ENCODE measurements around the gene PLAC1. TPM values are rescaled to one million over a fixed set of nuclear protein-coding genes. Genes with fewer than 3 reads are reported as not detected.

Gene PLAC1, protein sequence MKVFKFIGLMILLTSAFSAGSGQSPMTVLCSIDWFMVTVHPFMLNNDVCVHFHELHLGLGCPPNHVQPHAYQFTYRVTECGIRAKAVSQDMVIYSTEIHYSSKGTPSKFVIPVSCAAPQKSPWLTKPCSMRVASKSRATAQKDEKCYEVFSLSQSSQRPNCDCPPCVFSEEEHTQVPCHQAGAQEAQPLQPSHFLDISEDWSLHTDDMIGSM
- not detected for total RNA-seq

DNA sequence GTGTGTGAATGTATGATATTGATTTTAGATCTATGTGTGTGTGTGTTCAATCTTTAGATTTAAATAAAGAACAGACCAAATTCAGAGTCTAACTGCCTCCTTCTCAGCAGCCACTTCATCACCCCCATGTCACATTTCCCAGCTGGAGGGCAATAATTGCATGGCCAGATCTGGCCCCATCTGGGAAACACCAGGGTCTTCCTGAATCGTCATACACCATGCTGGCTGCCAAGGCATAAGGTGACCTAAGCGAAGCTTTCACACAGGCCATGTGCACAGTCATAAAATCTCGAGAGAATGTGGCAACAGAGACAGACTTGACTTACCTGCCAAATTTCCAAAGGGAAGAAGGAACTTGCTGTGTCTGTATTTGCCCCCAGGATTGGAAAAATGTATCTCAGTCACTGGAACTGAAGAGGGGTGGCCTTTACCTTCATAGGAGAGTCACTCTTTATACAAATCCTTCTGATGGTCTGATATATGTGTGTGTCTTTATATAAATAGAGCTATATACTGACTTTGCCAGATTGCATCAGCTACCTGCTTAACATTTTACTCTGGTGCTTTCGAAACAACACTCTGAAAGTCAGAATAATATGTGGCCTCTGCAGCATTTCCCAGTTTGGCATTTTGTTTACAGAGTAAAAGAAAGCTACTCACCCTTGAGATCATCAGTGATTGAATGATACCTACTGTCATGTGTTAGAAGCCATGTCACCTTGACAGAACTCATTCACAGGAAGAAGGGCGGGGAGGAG lies at the start of gene PLAC1:
Gene PLAC1 (minus strand): TSS at position 470 of the 758 bp plus-strand sequence. CDS start 91,789 bp downstream, outside the sequence.
- DNase-seq: no peak

DNA sequence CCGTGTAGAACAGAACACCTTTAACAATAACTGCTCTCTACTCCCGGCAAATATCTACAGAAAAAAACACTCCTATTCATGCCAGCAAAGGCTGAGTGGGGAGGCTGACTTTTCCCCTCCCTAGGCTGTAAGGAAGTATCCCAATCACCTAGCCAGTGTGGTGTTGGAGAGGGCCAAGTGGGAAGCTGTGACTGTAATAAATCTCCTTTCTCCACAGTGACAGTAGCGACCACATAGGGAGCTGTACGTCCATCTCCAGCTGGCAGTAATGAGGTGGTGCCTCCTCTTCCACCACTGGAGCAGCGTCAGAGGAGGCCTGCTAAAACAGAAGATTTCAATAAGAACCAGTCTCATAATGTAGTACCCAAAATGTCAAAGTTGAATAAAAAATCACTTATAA lies 47.9 kb upstream of the PLAC1 start:
- DNase-seq: no peak

GRCh38 chrX:134695999-134696398 lies 37.7 kb upstream of the PLAC1 start:
- DNase-seq: no peak

GRCh38 chrX:134694333-134695322 lies 36.4 kb upstream of the PLAC1 start:
- DNase-seq: no peak

GRCh38 chrX:134693644-134694043 lies 35.4 kb upstream of the PLAC1 start:
- DNase-seq: no peak

DNA sequence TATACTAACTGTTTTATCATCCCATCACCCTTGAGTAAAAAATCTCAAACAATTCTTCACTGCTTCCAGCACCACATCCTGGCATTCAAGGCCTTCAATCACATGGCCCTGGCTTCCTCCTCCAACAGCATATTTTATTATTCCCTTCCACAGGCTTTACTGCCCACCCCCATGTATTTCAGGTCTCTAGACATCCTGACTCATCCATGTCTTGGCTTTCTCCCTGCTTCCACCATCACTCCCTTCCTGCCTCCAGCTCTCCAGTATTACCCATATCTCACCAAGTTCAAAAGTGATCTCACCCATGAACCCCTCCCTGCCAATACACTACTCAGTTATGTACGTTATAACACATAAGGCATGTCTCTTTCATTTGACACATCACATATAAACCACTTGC lies 34.7 kb upstream of the PLAC1 start:
- DNase-seq: no peak

DNA sequence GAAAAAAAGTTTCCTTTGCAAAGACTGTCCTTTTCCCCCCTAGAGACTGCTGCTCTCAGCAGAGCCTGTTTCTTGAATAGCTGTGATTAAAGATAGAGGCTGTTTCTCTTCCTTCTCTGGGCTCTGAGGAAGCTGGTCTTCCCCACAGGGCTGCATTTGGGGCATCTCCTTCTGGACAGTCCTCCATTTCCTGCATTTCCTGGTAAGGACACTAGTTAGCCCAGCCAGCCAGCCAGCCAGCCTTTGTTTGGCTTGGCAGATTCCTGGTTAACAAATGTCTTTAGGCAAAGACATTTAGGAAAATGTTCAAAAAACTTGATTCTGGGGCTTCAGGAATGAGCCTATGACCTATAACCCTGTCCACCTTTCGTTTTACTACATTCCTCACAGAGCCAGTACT lies 34.0 kb upstream of the PLAC1 start:
- no peak for DNase-seq

DNA sequence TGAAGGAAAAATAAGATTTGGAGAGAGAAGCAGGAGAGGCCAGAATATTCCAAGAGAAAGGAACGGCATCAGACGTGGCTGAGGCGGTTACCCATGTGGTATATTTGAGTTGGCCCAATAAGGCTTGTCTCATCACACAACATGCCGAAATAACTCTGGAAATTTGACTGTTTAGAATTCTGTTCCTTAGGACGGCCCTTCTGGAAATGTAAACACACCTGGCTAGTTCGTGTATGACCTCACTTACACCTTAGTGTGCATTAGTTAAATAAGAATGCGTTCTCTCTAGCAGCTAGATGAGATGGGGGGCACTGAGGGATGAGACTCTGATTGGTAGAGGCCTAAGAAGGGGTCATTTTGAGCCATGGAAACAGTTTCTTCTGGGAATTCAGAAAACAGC lies 33.2 kb upstream of the PLAC1 start:
- DNase-seq: no peak

DNA sequence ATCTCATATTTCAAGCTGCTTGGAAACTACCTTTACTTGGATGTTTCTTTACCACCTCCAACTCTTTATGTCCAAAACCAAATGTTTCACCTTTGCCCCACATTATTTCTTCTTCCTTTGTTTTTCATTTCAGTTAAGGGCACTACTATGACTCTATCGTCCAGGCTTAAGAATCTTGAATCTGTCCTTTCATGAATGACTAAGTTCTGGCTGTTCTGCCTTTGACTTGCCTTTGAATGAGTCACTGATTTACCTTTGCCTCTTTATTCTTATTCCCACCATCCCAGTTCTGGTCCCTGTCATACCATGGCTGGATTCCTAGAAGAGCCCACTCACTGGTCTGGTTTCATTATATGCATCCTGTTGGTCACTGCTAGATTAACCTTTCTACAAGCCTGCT lies 30.6 kb upstream of the PLAC1 start:
- DNase-seq: no peak

DNA sequence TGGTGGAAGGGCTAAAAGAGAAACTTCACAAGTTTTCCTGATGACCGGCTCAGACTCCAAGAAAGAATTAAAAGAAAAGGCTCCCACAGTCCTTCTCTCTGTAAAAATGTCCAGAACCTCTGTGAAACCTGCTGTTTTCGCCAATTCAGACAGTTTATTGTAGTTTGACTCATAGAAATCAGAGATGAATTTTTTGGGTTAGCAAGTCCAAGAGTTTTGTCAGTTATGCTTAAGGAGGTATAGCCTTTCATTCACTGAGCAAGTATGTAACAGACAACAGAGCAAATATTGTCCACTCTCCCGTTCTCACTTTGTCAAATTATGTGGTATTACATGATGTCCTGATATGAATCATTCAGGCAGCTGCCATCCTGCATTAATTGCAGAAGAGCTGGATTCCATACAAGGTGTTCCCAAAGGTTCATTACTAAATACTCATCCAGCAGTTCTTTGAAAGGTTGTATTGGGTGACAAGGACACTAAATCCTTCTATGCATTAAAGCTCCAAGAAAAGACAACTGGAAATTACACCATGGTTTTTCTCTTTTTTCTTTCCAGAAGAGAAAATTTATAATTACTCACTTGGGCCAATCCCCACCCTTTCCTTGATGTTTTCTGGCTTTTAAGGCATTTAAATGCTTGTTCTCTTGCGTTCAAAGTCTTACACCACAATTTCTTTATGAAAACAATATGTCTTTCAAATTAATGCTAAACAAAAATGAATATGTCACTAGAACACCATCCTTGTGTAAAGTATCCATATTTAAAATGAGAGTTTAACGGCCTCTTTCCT lies 30.0 kb upstream of the PLAC1 start:
- no peak for DNase-seq

- DNase-seq: no peak
These were observed 27.4 kb upstream of the PLAC1 start for GRCh38 chrX:134685668-134686067.

DNA sequence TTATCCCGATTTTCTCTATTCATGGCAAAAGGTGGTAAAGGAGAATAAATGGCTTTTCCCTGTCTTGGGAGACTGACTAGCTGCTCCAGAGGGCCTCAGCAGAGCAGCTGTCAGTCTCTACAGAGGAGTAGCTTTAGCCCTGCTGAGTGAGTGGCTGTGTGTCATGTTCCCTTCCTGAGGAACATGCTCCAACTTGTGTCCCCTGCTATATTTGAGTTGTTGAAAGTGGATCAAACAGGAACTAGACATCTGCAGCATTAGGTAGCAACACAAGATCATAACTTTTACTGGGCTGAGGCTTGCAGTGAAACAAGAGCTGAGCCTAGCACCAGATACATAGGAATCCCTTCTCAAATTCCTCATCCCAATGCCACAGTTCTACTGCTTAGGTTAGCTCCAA lies 26.7 kb upstream of the PLAC1 start:
- no peak for DNase-seq

- no peak for DNase-seq
These were observed 25.2 kb upstream of the PLAC1 start for GRCh38 chrX:134683351-134684005.

GRCh38 chrX:134682081-134682480 lies 23.8 kb upstream of the PLAC1 start:
- DNase-seq: no peak

- DNase-seq: no peak
These were observed 21.4 kb upstream of the PLAC1 start for GRCh38 chrX:134679644-134680043.

DNA sequence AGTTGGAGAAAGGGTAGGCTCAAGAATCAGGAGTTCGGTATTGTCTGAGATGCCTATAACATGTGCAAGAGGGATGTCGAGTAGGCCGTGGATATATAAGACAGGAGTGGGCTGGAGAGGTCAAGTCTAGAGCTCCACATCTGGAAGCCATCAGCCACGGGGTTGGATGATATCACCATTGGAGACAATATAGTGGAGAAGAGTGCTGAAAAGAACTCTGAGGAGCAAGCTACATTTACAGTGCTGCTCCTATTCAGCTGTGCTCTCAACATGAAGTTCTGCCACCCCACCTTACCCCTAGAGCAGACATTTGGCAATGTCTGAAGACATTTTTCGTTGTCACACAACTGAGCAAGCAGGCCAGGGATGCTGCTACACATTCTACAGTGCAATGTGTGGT lies 20.9 kb upstream of the PLAC1 start:
- no peak for DNase-seq

DNA sequence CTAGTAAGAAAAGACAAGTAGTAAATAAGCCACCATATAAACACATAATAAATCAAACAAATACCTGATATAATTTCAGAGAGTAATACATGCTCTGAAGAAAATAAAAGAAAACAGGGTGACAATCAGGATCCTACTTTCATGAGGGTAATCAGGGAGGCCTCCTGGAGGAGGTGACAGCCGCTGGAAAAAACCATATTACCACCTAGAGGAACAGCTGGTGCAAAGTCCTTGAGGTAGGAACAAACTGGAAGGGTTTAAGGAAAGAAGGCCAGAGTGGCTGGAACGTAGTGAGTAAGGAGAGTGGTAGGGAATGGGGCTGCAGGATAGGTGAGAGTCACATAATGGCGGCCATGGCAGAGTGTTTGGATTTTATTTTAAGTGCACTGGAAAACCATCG lies 19.1 kb upstream of the PLAC1 start:
- DNase-seq: no peak

DNA sequence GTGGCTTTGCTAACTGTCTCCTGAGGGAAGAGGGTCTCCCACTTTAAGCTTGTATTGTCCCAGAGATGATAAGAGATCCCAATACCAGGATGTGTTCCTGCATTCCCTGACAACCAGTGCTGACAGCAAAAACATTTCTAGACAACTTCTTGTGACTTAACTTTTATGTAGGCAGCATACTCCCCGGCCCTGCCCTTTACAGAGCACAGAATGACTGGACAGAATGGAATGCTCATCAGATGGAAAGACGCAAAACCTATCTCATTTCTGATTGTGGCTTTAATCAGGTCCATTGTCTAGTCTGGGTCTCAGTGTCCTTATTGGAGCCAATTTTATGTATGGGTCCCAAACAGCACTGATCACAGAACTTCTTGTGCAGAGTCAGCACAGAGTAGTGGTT lies 18.2 kb upstream of the PLAC1 start:
- no peak for DNase-seq

- DNase-seq: no peak
These were observed 14.9 kb upstream of the PLAC1 start for GRCh38 chrX:134673123-134673522.

- no peak for DNase-seq
These were observed 13.8 kb upstream of the PLAC1 start for GRCh38 chrX:134672101-134672500.

GRCh38 chrX:134671294-134671693 lies 13.0 kb upstream of the PLAC1 start:
- DNase-seq: no peak

Measured in effector CD4-positive, alpha-beta T cell (primary cell).